Activated naive CD8-positive, alpha-beta T cell treated with anti-CD3 and anti-CD28 coated beads, Interleukin-2, amount 50 U/mL, for 24 hours (primary cell): ENCODE data around the gene HERC4.
"Not testable (repeated sequence)": the region's sequence is repeated elsewhere in the genome, so short reads cannot be mapped to it uniquely, and the experiment has no call there.

Experiments
- ATAC-seq: fragments of 150-1000 bp; cut with Tn5 transposase; one replicate; pipeline ENCODE4 v1.10.0; 2021
- DNase-seq: peaks from one replicate; pipeline ENCODE4 v3.0.0; 2021
- H3K27ac Mint-ChIP-seq: one replicate; pipeline ENCODE4 v1.8.0; 2021; ENCODE audit warnings: mild to moderate bottlenecking, mixed read lengths
- H3K27me3 Mint-ChIP-seq: one replicate; pipeline ENCODE4 v1.8.0; 2021; ENCODE audit warnings: mixed read lengths
- H3K36me3 Mint-ChIP-seq: one replicate; pipeline ENCODE4 v1.8.0; 2021; ENCODE audit warnings: low read depth, mixed read lengths
- H3K4me1 Mint-ChIP-seq: one replicate; pipeline ENCODE4 v1.8.0; 2021; ENCODE audit warnings: mixed read lengths
- H3K4me3 Mint-ChIP-seq: one replicate; pipeline ENCODE4 v1.8.0; 2021; ENCODE audit warnings: mild to moderate bottlenecking, moderate library complexity, mixed read lengths
- H3K9me3 Mint-ChIP-seq: one replicate; pipeline ENCODE4 v1.8.0; 2021; ENCODE audit warnings: mixed read lengths

The HERC4 gene

DNA sequence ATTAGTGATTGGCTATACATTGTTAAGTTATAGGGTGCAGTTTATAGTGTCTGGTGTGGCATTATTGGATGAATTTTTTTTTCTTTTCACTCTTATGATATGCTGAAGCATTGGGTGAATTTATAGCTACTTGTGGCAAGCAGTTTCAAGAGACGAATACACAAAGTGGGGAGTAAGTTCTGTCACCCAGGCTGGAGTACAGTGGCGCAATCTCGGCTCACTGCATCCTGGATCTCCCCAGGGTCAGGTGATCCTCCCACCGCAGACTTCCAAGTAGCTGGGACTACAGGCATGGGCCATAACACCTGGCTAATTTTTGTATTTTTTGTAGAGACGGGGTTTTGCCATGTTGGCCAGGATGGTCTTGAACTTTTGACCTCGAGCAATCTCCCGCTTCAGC, 196.9 kb downstream of the HERC4 start:
- ATAC-seq (no peak), DNase-seq (no peak)
- no peaks in the 10 kb centered on the region for H3K27me3 Mint-ChIP-seq
- H3K9me3 Mint-ChIP-seq: no peaks in the 10 kb centered on the region
- H3K4me3 Mint-ChIP-seq: no peak overlapping the region
- no peaks in the 10 kb centered on the region for H3K4me1 Mint-ChIP-seq
- no peaks in the 10 kb centered on the region for H3K36me3 Mint-ChIP-seq
- no peak overlapping the region for H3K27ac Mint-ChIP-seq

DNA sequence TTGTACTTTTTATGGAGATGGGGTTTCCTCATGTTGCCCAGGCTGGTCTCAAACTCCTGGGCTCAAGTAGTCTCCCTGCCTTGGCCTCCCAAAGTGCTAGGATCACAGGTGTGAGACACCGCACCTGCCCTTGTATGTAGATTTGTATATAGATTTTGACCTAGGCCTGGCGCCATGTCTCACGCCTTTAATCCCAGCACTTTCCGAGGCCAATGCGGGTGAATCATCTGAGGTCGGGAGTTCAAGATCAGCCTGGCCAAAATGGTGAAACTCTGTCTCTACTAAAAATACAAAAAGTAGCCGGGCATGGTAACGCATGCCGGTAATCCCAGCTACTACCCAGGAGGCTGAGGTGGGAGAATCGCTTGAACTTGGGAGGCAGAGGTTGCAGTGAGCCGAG, 197.7 kb downstream of the HERC4 start:
- not testable (repeated sequence) for DNase-seq, H3K4me1 Mint-ChIP-seq, H3K27me3 Mint-ChIP-seq, H3K4me3 Mint-ChIP-seq, ATAC-seq, H3K36me3 Mint-ChIP-seq, H3K9me3 Mint-ChIP-seq, H3K27ac Mint-ChIP-seq

DNA sequence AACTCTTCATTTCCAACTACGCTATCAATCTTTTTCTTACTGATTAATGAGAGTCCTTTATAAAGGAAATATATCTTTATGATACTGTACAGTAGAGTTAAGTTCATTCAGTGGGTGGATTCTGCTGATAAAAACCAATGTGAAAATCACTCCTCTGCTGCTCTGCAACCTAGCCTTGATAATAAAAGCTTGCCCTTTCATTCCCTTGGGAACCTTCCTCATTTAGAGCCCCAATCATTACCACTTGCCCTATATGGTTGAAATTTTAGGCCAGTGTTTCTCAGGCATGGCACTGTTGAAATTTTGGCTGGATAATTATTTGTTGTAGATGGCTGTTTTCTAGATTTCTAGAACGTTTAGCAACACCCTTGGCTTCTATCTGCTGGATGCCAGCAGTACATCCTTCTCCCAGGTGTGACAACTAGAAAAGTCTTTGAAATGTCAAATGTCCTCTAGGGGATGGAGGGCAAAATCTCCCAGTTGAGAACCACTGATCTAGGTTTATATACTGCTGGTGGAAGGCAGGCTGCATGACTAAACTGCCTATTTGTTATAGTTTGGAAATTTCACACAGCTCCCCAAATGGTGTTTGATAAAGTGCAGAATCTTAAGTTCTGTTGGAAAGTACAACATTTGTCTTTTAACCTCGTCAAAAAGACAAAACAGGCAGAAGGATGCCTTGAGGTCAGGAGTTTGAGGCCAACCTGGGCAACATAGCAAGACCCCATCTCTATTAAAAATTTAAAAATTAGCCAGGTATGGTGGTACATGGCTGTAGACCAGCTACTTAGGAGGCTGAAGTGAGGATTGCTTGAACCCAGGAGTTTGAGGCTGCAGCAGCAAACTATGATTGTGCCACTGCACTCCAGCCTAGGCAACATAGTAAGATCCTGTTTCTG, 199.5 kb downstream of the HERC4 start:
- no peak for DNase-seq
- H3K27ac Mint-ChIP-seq: no peak overlapping the region
- no peaks in the 10 kb centered on the region for H3K9me3 Mint-ChIP-seq
- no peaks in the 10 kb centered on the region for H3K36me3 Mint-ChIP-seq
- ATAC-seq: no peak
- no peaks in the 10 kb centered on the region for H3K4me1 Mint-ChIP-seq
- H3K4me3 Mint-ChIP-seq: no peak overlapping the region
- H3K27me3 Mint-ChIP-seq: no peaks in the 10 kb centered on the region
